ENCODE measurements around the gene SMPD3.

DNA sequence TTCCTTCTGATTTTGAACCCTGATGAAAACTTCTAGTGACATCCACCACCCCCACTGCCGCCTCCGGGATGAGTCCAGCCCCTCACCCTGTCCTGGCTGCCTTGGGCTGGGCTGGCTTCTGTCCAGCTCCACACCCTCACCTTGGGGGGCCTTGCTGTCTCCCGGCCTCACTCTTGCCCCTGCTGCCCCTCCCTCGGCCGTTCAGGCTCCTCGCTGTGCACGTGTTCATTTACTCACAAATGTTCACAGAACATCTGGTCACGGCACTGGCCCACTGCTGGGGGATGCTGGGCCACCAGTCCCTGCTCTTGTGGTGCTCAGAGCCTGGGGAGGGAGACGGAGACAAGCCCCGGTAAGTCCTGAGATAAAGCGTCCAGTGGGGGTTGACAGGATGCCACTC lies 96.8 kb downstream of the SMPD3 start:
- TF ChIP-seq, protein P1, sequence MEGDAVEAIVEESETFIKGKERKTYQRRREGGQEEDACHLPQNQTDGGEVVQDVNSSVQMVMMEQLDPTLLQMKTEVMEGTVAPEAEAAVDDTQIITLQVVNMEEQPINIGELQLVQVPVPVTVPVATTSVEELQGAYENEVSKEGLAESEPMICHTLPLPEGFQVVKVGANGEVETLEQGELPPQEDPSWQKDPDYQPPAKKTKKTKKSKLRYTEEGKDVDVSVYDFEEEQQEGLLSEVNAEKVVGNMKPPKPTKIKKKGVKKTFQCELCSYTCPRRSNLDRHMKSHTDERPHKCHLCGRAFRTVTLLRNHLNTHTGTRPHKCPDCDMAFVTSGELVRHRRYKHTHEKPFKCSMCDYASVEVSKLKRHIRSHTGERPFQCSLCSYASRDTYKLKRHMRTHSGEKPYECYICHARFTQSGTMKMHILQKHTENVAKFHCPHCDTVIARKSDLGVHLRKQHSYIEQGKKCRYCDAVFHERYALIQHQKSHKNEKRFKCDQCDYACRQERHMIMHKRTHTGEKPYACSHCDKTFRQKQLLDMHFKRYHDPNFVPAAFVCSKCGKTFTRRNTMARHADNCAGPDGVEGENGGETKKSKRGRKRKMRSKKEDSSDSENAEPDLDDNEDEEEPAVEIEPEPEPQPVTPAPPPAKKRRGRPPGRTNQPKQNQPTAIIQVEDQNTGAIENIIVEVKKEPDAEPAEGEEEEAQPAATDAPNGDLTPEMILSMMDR (conservative IDR thresholded peaks at IDR 0.05; ENCODE audit: low read depth, low read length), result no peak
- no peak for TF ChIP-seq EZH2 (IDR thresholded peaks at IDR 0.05; ENCODE audit: borderline replicate concordance, low read depth, low read length, poor library complexity, severe bottlenecking)
